GM12872 (cell line): ENCODE results near the gene CSTF2T.

Experiments
- CTCF ChIP-seq: IDR thresholded peaks from 3 replicates; pipeline ENCODE4 v1.5.1; 2011; ENCODE audit warnings: low read depth, mild to moderate bottlenecking, low read length, moderate library complexity; ENCODE audit not compliant: insufficient read depth

CSTF2T gene

GRCh38 chr10:51663086-51663485 is 36.3 kb downstream of the CSTF2T start:
- TF ChIP-seq CTCF, result no peak

- no peak for TF ChIP-seq CTCF
Measured at GRCh38 chr10:51659344-51659743, 40.1 kb downstream of the CSTF2T start.

- TF ChIP-seq CTCF, result no peak
Measured at GRCh38 chr10:51658000-51658399, 41.4 kb downstream of the CSTF2T start.

GRCh38 chr10:51656503-51656902 is 42.9 kb downstream of the CSTF2T start:
- no peak for TF ChIP-seq CTCF

- no peak for TF ChIP-seq CTCF
Measured at GRCh38 chr10:51654918-51655317, 44.5 kb downstream of the CSTF2T start.

- TF ChIP-seq CTCF, result no peak
Measured at GRCh38 chr10:51653025-51653424, 46.4 kb downstream of the CSTF2T start.

GRCh38 chr10:51651063-51651462 is 48.3 kb downstream of the CSTF2T start:
- no peak for TF ChIP-seq CTCF

- no peak for TF ChIP-seq CTCF
Measured at GRCh38 chr10:51649064-51649463, 50.3 kb downstream of the CSTF2T start.
